ENCODE results near the gene GTF2H4.
"Not testable (repeated sequence)": the region's sequence is repeated elsewhere in the genome, so short reads cannot be mapped to it uniquely, and the experiment has no call there.

Gene GTF2H4

DNA sequence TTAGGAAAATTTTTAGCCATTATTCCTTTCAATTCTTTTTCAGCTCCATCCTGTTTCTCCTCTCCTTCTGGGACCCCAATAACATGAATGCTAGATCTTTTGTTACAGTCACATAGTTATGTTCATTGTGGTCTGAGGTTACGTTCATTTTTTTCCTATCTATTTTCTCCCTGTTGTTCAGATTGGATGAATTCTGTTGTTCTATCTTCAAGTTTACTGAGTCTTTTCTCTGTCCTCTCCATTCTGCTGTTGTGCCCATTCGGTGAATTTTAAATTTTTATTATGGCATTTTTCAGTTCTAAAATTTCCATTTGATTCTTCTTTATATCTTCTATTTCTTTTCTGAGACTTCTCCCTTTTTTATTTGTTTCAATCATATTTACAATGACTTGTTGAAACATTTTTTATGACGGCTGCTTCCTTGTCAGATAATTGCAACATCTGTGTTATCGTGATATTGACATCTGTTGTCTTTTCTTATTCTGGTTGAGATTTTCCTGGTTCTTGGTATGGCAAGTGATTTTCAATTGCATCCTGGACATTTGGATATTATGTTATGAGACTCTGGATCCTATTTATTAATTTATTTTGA, 36.3 kb upstream of the GTF2H4 start:
- no peaks in the 10 kb centered on the region for H3K79me2 ChIP-seq (ENCODE audit: insufficient read depth, low read length)
- no peak overlapping the region for H2AFZ ChIP-seq (ENCODE audit: low read depth, low read length, severe bottlenecking)
- H3K27me3 ChIP-seq (ENCODE audit: low read length) = no peaks in the 10 kb centered on the region
- H3F3A ChIP-seq (ENCODE audit: insufficient read depth) = no peaks in the 10 kb centered on the region
- no peak overlapping the region for H3K4me3 ChIP-seq (ENCODE audit: insufficient read depth, low read length, poor library complexity, severe bottlenecking)
- no peak overlapping the region for H3K4me2 ChIP-seq (ENCODE audit: low read depth, low read length, poor library complexity, severe bottlenecking)
- H4K20me1 ChIP-seq (ENCODE audit: low read depth, low read length) = no peaks in the 10 kb centered on the region
- no peaks in the 10 kb centered on the region for H3K9me2 ChIP-seq (replicated peaks; ENCODE audit: insufficient read depth, low read length)
- no peak for TF ChIP-seq EZH2phosphoT487 (conservative IDR thresholded peaks at IDR 0.05; ENCODE audit: low read length)
- TF ChIP-seq, protein P1, sequence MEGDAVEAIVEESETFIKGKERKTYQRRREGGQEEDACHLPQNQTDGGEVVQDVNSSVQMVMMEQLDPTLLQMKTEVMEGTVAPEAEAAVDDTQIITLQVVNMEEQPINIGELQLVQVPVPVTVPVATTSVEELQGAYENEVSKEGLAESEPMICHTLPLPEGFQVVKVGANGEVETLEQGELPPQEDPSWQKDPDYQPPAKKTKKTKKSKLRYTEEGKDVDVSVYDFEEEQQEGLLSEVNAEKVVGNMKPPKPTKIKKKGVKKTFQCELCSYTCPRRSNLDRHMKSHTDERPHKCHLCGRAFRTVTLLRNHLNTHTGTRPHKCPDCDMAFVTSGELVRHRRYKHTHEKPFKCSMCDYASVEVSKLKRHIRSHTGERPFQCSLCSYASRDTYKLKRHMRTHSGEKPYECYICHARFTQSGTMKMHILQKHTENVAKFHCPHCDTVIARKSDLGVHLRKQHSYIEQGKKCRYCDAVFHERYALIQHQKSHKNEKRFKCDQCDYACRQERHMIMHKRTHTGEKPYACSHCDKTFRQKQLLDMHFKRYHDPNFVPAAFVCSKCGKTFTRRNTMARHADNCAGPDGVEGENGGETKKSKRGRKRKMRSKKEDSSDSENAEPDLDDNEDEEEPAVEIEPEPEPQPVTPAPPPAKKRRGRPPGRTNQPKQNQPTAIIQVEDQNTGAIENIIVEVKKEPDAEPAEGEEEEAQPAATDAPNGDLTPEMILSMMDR (IDR thresholded peaks at IDR 0.05; ENCODE audit: insufficient read depth, low read length, poor library complexity, severe bottlenecking) = no peak
- H3K9me3 ChIP-seq (ENCODE audit: insufficient read depth, low read length) = peaks cover 18% of the 10 kb centered on the region; the same call in 1 of the 2 replicates
- H3K36me3 ChIP-seq (ENCODE audit: low read length) = no peaks in the 10 kb centered on the region
- no peak overlapping the region for H3K27ac ChIP-seq (ENCODE audit: low read depth, low read length)
- no peak overlapping the region for H3K9ac ChIP-seq (ENCODE audit: low read length)

DNA sequence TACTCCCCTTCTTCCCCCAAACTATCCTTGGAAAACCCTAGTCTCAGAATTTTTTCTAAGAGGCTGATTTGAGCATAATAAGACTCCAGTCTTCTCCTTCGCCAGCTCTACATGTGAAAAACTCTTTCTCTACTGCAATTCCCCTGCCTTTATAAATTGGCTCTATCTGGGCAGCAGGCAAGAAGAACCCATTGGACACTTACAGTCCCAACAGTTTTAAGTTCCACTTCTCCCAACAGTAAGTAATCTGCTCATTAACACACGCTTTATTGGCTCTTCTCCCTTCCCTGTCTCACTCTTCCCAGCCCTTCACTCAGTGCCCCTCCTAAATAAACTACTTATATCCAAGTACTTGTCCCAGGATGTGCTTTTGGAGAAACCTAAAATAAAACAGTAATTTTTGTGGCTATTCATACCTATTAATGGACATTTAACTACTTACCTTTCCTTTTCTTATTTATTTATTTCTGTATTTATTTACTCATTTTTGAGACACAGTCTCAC, 34.8 kb upstream of the GTF2H4 start:
- no peak overlapping the region for H3K4me2 ChIP-seq (ENCODE audit: low read depth, low read length, poor library complexity, severe bottlenecking)
- peaks cover 18% of the 10 kb centered on the region; the same call in 1 of the 2 replicates for H3K9me3 ChIP-seq (ENCODE audit: insufficient read depth, low read length)
- H3K9me2 ChIP-seq (replicated peaks; ENCODE audit: insufficient read depth, low read length) = no peaks in the 10 kb centered on the region
- H2AFZ ChIP-seq (ENCODE audit: low read depth, low read length, severe bottlenecking) = no peak overlapping the region
- no peak overlapping the region for H3K9ac ChIP-seq (ENCODE audit: low read length)
- H3K79me2 ChIP-seq (ENCODE audit: insufficient read depth, low read length) = no peaks in the 10 kb centered on the region
- no peaks in the 10 kb centered on the region for H3K36me3 ChIP-seq (ENCODE audit: low read length)
- no peaks in the 10 kb centered on the region for H4K20me1 ChIP-seq (ENCODE audit: low read depth, low read length)
- H3F3A ChIP-seq (ENCODE audit: insufficient read depth) = no peaks in the 10 kb centered on the region
- no peak overlapping the region for H3K4me3 ChIP-seq (ENCODE audit: insufficient read depth, low read length, poor library complexity, severe bottlenecking)
- H3K27ac ChIP-seq (ENCODE audit: low read depth, low read length) = no peak overlapping the region
- no peak for TF ChIP-seq EZH2phosphoT487 (conservative IDR thresholded peaks at IDR 0.05; ENCODE audit: low read length)
- TF ChIP-seq, protein P1 (IDR thresholded peaks at IDR 0.05; ENCODE audit: insufficient read depth, low read length, poor library complexity, severe bottlenecking) = no peak
- no peaks in the 10 kb centered on the region for H3K27me3 ChIP-seq (ENCODE audit: low read length)

DNA sequence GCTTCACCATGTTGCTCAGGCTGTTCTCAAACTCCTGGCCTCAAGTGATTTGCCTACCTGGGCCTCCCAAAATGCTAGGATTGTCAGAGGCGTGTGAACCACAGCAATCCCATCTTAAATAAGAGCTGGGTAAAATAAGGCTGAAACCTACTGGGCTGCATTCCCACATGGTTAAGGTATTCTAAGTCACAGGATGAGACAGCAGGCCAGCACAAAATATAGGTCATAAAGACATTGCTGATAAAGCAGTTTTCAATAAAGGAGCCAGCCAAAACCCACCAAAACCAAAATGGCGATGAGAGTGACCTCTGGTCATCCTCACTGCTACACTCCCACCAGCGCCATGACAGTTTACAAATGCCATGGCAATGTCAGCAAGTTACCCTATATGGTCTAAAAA, 34.2 kb upstream of the GTF2H4 start:
- not testable (repeated sequence) for H2AFZ ChIP-seq (ENCODE audit: low read depth, low read length, severe bottlenecking); H3K36me3 ChIP-seq (ENCODE audit: low read length); H3K9ac ChIP-seq (ENCODE audit: low read length); H3K4me2 ChIP-seq (ENCODE audit: low read depth, low read length, poor library complexity, severe bottlenecking); H3F3A ChIP-seq (ENCODE audit: insufficient read depth); H3K9me2 ChIP-seq (replicated peaks; ENCODE audit: insufficient read depth, low read length); H3K27me3 ChIP-seq (ENCODE audit: low read length); H3K79me2 ChIP-seq (ENCODE audit: insufficient read depth, low read length); H3K27ac ChIP-seq (ENCODE audit: low read depth, low read length); H4K20me1 ChIP-seq (ENCODE audit: low read depth, low read length); H3K4me3 ChIP-seq (ENCODE audit: insufficient read depth, low read length, poor library complexity, severe bottlenecking)
- H3K9me3 ChIP-seq (ENCODE audit: insufficient read depth, low read length) = peaks cover 18% of the 10 kb centered on the region; the same call in 1 of the 2 replicates

DNA sequence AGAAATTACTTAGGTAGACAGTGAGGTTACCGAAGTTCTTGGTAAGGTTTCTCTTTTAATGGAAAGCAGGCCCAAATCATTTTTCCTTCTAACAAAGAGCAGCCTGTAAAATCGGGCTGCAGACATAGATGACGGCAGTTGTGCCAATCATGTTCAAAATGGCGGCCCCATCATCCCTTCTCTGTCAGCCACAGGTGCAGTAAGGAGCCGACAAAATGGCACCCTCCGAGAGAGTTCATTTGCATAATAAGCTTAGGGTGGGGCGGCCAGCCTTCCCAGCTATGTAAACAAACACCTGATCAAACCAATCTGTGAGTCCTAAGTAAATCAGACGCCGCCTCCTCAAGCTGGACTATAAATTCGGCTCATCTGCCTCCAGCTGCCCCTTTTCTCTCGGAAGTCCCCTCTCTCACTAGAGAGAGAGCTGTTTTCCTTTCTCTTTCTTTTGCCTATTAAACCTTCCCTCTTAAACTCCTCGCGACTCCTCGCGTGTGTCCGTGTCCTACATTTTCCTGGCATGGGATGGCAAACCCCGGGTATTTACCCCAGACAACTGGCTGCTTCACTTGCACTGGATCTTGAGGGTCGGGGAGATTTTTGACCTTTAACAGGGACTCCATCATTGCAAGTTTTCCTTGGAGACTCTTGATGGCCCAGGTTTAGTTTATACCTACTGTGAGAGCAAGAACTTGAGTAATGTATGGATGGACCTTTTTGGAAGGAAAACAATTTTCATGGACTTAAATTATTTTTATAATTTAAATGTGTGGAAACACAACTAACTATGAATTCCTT, 32.6 kb upstream of the GTF2H4 start:
- Histone ChIP-seq H3F3A (ENCODE audit: insufficient read depth) (no peaks in the 10 kb centered on the region), H3K36me3 (ENCODE audit: low read length) (no peaks in the 10 kb centered on the region), H3K4me2 (ENCODE audit: low read depth, low read length, poor library complexity, severe bottlenecking) (no peak overlapping the region), H3K79me2 (ENCODE audit: insufficient read depth, low read length) (no peaks in the 10 kb centered on the region), H3K4me3 (ENCODE audit: insufficient read depth, low read length, poor library complexity, severe bottlenecking) (no peak overlapping the region), H3K9me2 (replicated peaks; ENCODE audit: insufficient read depth, low read length) (no peaks in the 10 kb centered on the region), H3K9me3 (ENCODE audit: insufficient read depth, low read length) (peaks cover 12% of the 10 kb centered on the region; the same call in 1 of the 2 replicates), H3K9ac (ENCODE audit: low read length) (no peak overlapping the region), H3K27ac (ENCODE audit: low read depth, low read length) (no peak overlapping the region), H3K27me3 (ENCODE audit: low read length) (no peaks in the 10 kb centered on the region), H4K20me1 (ENCODE audit: low read depth, low read length) (no peaks in the 10 kb centered on the region), H2AFZ (ENCODE audit: low read depth, low read length, severe bottlenecking) (no peak overlapping the region)
- TF ChIP-seq, protein P1 (IDR thresholded peaks at IDR 0.05; ENCODE audit: insufficient read depth, low read length, poor library complexity, severe bottlenecking) = no peak
- TF ChIP-seq EZH2phosphoT487 (conservative IDR thresholded peaks at IDR 0.05; ENCODE audit: low read length) = no peak

Data from SU-DHL-6 (cell line).